Neural cell (in vitro differentiated cells): Measurements from ENCODE around the gene XXYLT1. TPM values are rescaled to one million over a fixed set of nuclear protein-coding genes. Genes with fewer than 3 reads are reported as not detected.

Experiments
- H2AFZ ChIP-seq: fragments of 200-600, 300-800 bp; sonication (generic), shearing (Covaris generic); 2 replicates; pipeline ENCODE4 v1.6.0; 2014; ENCODE audit warnings: low read depth, mild to moderate bottlenecking, antibody characterized with exemption, low read length, moderate library complexity
- H3F3A ChIP-seq: fragments of 200-600 bp; shearing (Covaris generic); 2 replicates; pipeline ENCODE4 v1.6.1; 2016; ENCODE audit warnings: mild to moderate bottlenecking, moderate library complexity, mixed read lengths, antibody characterized with exemption, low read length; ENCODE audit not compliant: insufficient read depth, poor library complexity, severe bottlenecking
- H3K27ac ChIP-seq: fragments of 200-600, 300-800 bp; sonication (generic), shearing (Covaris generic); 2 replicates; pipeline ENCODE4 v1.5.1; 2014; ENCODE audit warnings: mild to moderate bottlenecking, low read length, moderate library complexity
- H3K27me3 ChIP-seq: fragments of 300-800, 200-600 bp; sonication (generic), shearing (Covaris generic); 2 replicates; pipeline ENCODE4 v1.6.0; 2014; ENCODE audit warnings: mild to moderate bottlenecking, low read depth, low read length, moderate library complexity; ENCODE audit not compliant: insufficient read depth
- H3K36me3 ChIP-seq: fragments of 300-800, 200-600 bp; sonication (generic), shearing (Covaris generic); 2 replicates; pipeline ENCODE4 v1.5.1; 2014; ENCODE audit warnings: mild to moderate bottlenecking, antibody characterized with exemption, low read length, moderate library complexity; ENCODE audit not compliant: insufficient read depth
- H3K4me2 ChIP-seq: fragments of 300-800, 200-600 bp; sonication (generic), shearing (Covaris generic); 2 replicates; pipeline ENCODE4 v1.6.0; 2014; ENCODE audit warnings: mild to moderate bottlenecking, low read length
- H3K4me3 ChIP-seq: fragments of 300-800, 200-600 bp; sonication (generic), shearing (Covaris generic); 2 replicates; pipeline ENCODE4 v1.5.1; 2014; ENCODE audit warnings: mild to moderate bottlenecking, low read length, moderate library complexity
- H3K79me2 ChIP-seq: fragments of 200-600 bp; shearing (Covaris generic); replicated peaks from 2 replicates; pipeline ENCODE4 v1.6.0; 2014; ENCODE audit warnings: mild to moderate bottlenecking, low read length, moderate library complexity; ENCODE audit not compliant: insufficient read depth
- H3K9ac ChIP-seq: fragments of 300-800, 200-600 bp; sonication (generic), shearing (Covaris generic); 2 replicates; pipeline ENCODE4 v1.6.1; 2016; ENCODE audit warnings: mild to moderate bottlenecking, low read length, mixed read lengths
- H3K9me2 ChIP-seq: fragments of 200-600 bp; shearing (Covaris generic); 2 replicates; pipeline ENCODE4 v1.6.1; 2016; ENCODE audit warnings: mild to moderate bottlenecking, low read length, mixed read lengths; ENCODE audit not compliant: insufficient read depth
- H3K9me3 ChIP-seq: fragments of 200-600, 300-800 bp; sonication (generic), shearing (Covaris generic); 2 replicates; pipeline ENCODE4 v1.6.1; 2016; ENCODE audit warnings: mild to moderate bottlenecking, mixed run types, low read length, moderate library complexity, mixed read lengths
- H4K20me1 ChIP-seq: fragments of 200-600 bp; shearing (Covaris generic); 2 replicates; pipeline ENCODE4 v1.6.1; 2016; ENCODE audit warnings: mild to moderate bottlenecking, mixed run types; ENCODE audit not compliant: insufficient read depth
- EP300 ChIP-seq: fragments of 450-650 bp; conservative IDR thresholded peaks from 2 replicates; pipeline ENCODE4 v1.6.1; 2014; ENCODE audit warnings: antibody characterized with exemption, mild to moderate bottlenecking, moderate library complexity; ENCODE audit not compliant: poor library complexity, severe bottlenecking
- EZH2 ChIP-seq: fragments of 200-600, 300-800 bp; shearing (Covaris generic), sonication (generic); IDR thresholded peaks from 2 replicates; pipeline ENCODE4 v1.6.1; 2014; ENCODE audit warnings: antibody characterized with exemption, low read length, borderline replicate concordance, mild to moderate bottlenecking; ENCODE audit not compliant: insufficient read depth, poor library complexity, severe bottlenecking
- MXI1 ChIP-seq: fragments of 450-650 bp; conservative IDR thresholded peaks from 2 replicates; pipeline ENCODE4 v1.6.1; 2014; ENCODE audit warnings: antibody characterized with exemption, mild to moderate bottlenecking; ENCODE audit not compliant: poor library complexity, severe bottlenecking
- POLR2AphosphoS5 ChIP-seq: IDR thresholded peaks from 2 replicates; pipeline ENCODE4 v1.6.1; 2012
- RAD21 ChIP-seq: fragments of 450-650 bp; conservative IDR thresholded peaks from 2 replicates; pipeline ENCODE4 v1.6.1; 2014; ENCODE audit warnings: antibody characterized with exemption, mild to moderate bottlenecking, moderate library complexity
- SMC3 ChIP-seq: fragments of 450-650 bp; conservative IDR thresholded peaks from 2 replicates; pipeline ENCODE4 v1.6.1; 2014; ENCODE audit warnings: antibody characterized with exemption, mild to moderate bottlenecking, moderate library complexity; ENCODE audit not compliant: poor library complexity
- TAF1 ChIP-seq: IDR thresholded peaks from 2 replicates; pipeline ENCODE4 v1.6.1; 2012; ENCODE audit warnings: low read depth
- polyA plus RNA-seq: library from polyadenylated mRNA; depleted of rRNA; stranded (reverse); fragments of >200 nt; gene quantifications from 2 replicates; pipeline ENCODE4 v1.2.3, GENCODE V29; 2014
- TF ChIP-seq, protein P1 (sequence below): fragments of 450-650 bp; IDR thresholded peaks from 2 replicates; pipeline ENCODE4 v1.5.1; 2014; ENCODE audit warnings: antibody characterized with exemption, mild to moderate bottlenecking, moderate library complexity; ENCODE audit not compliant: poor library complexity, severe bottlenecking
- TF ChIP-seq, protein P2 (sequence below): IDR thresholded peaks from 2 replicates; pipeline ENCODE4 v1.6.1; 2012; ENCODE audit warnings: borderline replicate concordance

The XXYLT1 gene
- polyA plus RNA-seq, 1 donor from 2014 or later, result 25.4 TPM

DNA sequence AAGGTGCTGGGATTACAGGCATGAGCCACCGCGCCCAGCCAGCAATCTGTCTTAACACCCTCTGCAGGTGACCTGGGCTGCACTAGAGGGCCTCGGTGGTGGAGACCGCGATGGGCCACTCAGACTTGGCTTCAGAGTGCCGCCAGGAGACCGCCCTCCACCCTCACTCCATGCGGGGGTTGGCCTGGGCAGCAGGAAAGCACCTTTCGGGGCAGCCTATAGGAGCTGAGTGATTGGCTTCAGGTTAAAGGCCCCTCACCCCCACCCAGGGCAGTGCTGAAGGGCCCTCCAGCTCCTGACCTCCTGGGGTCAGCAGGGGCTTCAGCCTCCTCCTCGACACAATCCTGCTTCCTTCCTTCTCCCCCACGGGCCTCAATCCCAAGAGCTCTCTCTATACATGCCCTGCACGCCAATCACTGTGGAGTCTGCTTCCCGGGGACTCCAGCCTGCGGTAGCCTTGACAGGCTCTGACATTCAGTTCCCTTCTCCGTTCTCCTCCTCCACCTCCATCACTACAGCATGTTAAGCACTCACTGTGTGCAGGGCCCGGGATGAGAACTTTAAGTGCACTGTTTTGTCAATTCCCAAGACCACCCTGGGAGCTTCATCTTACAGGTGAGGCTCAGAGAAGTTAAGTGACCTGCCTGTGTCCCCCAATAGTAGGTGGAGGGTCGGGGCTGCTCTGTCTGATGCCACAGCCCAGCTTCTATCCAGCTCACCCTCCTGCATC, 225.3 kb downstream of the XXYLT1 start:
- no peak overlapping the region for H2AFZ ChIP-seq
- H3K36me3 ChIP-seq, result no peaks in the 10 kb centered on the region
- no peaks in the 10 kb centered on the region for H3K79me2 ChIP-seq
- no peak overlapping the region for H3K4me3 ChIP-seq
- H3K9me3 ChIP-seq, result no peaks in the 10 kb centered on the region
- no peak overlapping the region for H3K27ac ChIP-seq
- no peak for TF ChIP-seq EP300
- no peak for TF ChIP-seq RAD21
- TF ChIP-seq TAF1, result no peak
- TF ChIP-seq, protein P1, sequence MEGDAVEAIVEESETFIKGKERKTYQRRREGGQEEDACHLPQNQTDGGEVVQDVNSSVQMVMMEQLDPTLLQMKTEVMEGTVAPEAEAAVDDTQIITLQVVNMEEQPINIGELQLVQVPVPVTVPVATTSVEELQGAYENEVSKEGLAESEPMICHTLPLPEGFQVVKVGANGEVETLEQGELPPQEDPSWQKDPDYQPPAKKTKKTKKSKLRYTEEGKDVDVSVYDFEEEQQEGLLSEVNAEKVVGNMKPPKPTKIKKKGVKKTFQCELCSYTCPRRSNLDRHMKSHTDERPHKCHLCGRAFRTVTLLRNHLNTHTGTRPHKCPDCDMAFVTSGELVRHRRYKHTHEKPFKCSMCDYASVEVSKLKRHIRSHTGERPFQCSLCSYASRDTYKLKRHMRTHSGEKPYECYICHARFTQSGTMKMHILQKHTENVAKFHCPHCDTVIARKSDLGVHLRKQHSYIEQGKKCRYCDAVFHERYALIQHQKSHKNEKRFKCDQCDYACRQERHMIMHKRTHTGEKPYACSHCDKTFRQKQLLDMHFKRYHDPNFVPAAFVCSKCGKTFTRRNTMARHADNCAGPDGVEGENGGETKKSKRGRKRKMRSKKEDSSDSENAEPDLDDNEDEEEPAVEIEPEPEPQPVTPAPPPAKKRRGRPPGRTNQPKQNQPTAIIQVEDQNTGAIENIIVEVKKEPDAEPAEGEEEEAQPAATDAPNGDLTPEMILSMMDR, result no peak
- no peak for TF ChIP-seq SMC3
- TF ChIP-seq, protein P2, sequence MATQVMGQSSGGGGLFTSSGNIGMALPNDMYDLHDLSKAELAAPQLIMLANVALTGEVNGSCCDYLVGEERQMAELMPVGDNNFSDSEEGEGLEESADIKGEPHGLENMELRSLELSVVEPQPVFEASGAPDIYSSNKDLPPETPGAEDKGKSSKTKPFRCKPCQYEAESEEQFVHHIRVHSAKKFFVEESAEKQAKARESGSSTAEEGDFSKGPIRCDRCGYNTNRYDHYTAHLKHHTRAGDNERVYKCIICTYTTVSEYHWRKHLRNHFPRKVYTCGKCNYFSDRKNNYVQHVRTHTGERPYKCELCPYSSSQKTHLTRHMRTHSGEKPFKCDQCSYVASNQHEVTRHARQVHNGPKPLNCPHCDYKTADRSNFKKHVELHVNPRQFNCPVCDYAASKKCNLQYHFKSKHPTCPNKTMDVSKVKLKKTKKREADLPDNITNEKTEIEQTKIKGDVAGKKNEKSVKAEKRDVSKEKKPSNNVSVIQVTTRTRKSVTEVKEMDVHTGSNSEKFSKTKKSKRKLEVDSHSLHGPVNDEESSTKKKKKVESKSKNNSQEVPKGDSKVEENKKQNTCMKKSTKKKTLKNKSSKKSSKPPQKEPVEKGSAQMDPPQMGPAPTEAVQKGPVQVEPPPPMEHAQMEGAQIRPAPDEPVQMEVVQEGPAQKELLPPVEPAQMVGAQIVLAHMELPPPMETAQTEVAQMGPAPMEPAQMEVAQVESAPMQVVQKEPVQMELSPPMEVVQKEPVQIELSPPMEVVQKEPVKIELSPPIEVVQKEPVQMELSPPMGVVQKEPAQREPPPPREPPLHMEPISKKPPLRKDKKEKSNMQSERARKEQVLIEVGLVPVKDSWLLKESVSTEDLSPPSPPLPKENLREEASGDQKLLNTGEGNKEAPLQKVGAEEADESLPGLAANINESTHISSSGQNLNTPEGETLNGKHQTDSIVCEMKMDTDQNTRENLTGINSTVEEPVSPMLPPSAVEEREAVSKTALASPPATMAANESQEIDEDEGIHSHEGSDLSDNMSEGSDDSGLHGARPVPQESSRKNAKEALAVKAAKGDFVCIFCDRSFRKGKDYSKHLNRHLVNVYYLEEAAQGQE, result no peak
- TF ChIP-seq POLR2AphosphoS5, result no peak
- TF ChIP-seq EZH2, result no peak
- no peak for TF ChIP-seq MXI1
- H4K20me1 ChIP-seq, result no peaks in the 10 kb centered on the region
- H3F3A ChIP-seq, result no peaks in the 10 kb centered on the region
- H3K4me2 ChIP-seq, result no peak overlapping the region
- no peak overlapping the region for H3K9ac ChIP-seq
- H3K27me3 ChIP-seq, result no peaks in the 10 kb centered on the region
- H3K9me2 ChIP-seq, result no peaks in the 10 kb centered on the region

DNA sequence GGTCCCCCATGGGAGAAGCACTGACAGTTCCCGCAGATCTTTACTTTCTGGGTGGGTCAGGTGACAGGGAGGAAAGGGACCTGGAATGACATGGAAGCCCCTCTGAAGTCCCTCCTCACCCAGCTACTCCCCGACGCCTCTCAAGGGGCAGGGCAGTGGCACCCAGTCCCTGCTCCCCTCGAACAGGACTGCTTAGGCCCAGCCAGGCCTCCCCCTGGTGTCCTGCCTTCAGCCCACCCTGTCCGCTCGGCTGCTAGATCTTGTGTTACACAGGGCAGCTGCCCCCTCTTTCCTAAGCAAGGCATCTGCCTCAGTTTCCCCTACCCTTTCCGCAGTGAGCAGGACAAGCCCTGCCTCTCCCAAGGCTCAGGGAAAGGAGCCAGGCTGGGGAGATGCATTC, 226.5 kb downstream of the XXYLT1 start:
- Histone ChIP-seq H2AFZ (no peak overlapping the region), H3F3A (no peaks in the 10 kb centered on the region), H3K36me3 (no peaks in the 10 kb centered on the region), H3K4me3 (no peak overlapping the region), H4K20me1 (no peaks in the 10 kb centered on the region), H3K9me2 (no peaks in the 10 kb centered on the region), H3K9ac (no peak overlapping the region), H3K27ac (no peak overlapping the region), H3K27me3 (no peaks in the 10 kb centered on the region), H3K79me2 (no peaks in the 10 kb centered on the region), H3K9me3 (no peaks in the 10 kb centered on the region), H3K4me2 (no peak overlapping the region)
- TF ChIP-seq SMC3 (no peak), EZH2 (no peak)
